Common myeloid progenitor, CD34-positive (primary cell): Measurements from ENCODE around the gene MT1X.
"Not testable (repeated sequence)": the region's sequence is repeated elsewhere in the genome, so short reads cannot be mapped to it uniquely, and the experiment has no call there.

Experiments used
- CTCF ChIA-PET: fragments of 350-600 bp; sonication (Branson Sonifier 250); formaldehyde crosslinking; loops from one replicate; lab custom pipeline; 2021; ENCODE audit warnings: antibody characterized with exemption; lab: Charles Lee
- POLR2A ChIA-PET: fragments of 350-600 bp; sonication (Branson Sonifier 250); formaldehyde crosslinking; loops from one replicate; lab custom pipeline; 2021; ENCODE audit warnings: antibody characterized with exemption; lab: Charles Lee
- DNase-seq, 3 donors: peaks; one replicate each; pipeline versions ENCODE4 v3.0.0 to v3.0.0-alpha.2; 2013
- H3K27ac ChIP-seq, 2 experiments: 1 replicate in 1 of 2; 2 replicates in 1 of 2; pipeline ENCODE4 v1.7.0; 2013; ENCODE audit warnings: inconsistent platforms in 2 of 2, low read length in 2 of 2, mild to moderate bottlenecking in 2 of 2, low read depth in 1 of 2, moderate library complexity in 1 of 2; ENCODE audit not compliant: severe bottlenecking in 2 of 2, insufficient read depth in 1 of 2, poor library complexity in 1 of 2
- H3K27me3 ChIP-seq, 5 experiments: replicated peaks in 2 of 5; 1 replicate in 3 of 5; 2 replicates in 2 of 5; pipeline versions ENCODE4 v1.6.1 to v1.7.0; 2013; ENCODE audit warnings: low read length in 4 of 5, mild to moderate bottlenecking in 2 of 5, moderate library complexity in 2 of 5, inconsistent platforms in 1 of 5; ENCODE audit not compliant: insufficient read depth in 5 of 5, control insufficient read depth in 4 of 5
- H3K36me3 ChIP-seq, 4 experiments: 1 replicate in 2 of 4; 2 replicates in 2 of 4; pipeline versions ENCODE4 v1.6.1 to v1.7.0; 2013; ENCODE audit warnings: low read length in 3 of 4, control low read depth in 1 of 4, mild to moderate bottlenecking in 1 of 4; ENCODE audit not compliant: control insufficient read depth in 4 of 4, insufficient read depth in 4 of 4
- H3K4me1 ChIP-seq, 4 experiments: 1 replicate in 3 of 4; 2 replicates in 1 of 4; pipeline versions ENCODE4 v1.6.1 to v1.7.1; 2013; ENCODE audit warnings: low read length in 3 of 4, mild to moderate bottlenecking in 3 of 4, control low read depth in 1 of 4, inconsistent platforms in 1 of 4, moderate library complexity in 1 of 4; ENCODE audit not compliant: control insufficient read depth in 4 of 4, insufficient read depth in 4 of 4; ENCODE audit errors: control extremely low read depth in 1 of 4
- H3K4me3 ChIP-seq, 7 experiments: 1 replicate in 4 of 7; 2 replicates in 3 of 7; pipeline versions ENCODE4 v1.5.1 to v1.7.0; 2013; ENCODE audit warnings: mild to moderate bottlenecking in 7 of 7, low read length in 6 of 7, moderate library complexity in 6 of 7, inconsistent platforms in 2 of 7, low read depth in 2 of 7, control low read depth in 1 of 7; ENCODE audit not compliant: insufficient read depth in 4 of 7, control insufficient read depth in 1 of 7; ENCODE audit errors: extremely low read depth in 1 of 7
- H3K9me3 ChIP-seq, 5 experiments: 1 replicate in 4 of 5; 2 replicates in 1 of 5; pipeline versions ENCODE4 v1.6.1 to v1.7.1; 2013; ENCODE audit warnings: low read length in 4 of 5, mild to moderate bottlenecking in 2 of 5, inconsistent platforms in 1 of 5, low read depth in 1 of 5, moderate library complexity in 1 of 5; ENCODE audit not compliant: control insufficient read depth in 4 of 5, insufficient read depth in 2 of 5; ENCODE audit errors: control extremely low read depth in 1 of 5
- WGBS: methylation state at CpG from one replicate; pipeline ENCODE4 v1.1.5; 2013; ENCODE audit not compliant: insufficient coverage; 5-methylcytosine and 5-hydroxymethylcytosine counted together

The MT1X gene

DNA sequence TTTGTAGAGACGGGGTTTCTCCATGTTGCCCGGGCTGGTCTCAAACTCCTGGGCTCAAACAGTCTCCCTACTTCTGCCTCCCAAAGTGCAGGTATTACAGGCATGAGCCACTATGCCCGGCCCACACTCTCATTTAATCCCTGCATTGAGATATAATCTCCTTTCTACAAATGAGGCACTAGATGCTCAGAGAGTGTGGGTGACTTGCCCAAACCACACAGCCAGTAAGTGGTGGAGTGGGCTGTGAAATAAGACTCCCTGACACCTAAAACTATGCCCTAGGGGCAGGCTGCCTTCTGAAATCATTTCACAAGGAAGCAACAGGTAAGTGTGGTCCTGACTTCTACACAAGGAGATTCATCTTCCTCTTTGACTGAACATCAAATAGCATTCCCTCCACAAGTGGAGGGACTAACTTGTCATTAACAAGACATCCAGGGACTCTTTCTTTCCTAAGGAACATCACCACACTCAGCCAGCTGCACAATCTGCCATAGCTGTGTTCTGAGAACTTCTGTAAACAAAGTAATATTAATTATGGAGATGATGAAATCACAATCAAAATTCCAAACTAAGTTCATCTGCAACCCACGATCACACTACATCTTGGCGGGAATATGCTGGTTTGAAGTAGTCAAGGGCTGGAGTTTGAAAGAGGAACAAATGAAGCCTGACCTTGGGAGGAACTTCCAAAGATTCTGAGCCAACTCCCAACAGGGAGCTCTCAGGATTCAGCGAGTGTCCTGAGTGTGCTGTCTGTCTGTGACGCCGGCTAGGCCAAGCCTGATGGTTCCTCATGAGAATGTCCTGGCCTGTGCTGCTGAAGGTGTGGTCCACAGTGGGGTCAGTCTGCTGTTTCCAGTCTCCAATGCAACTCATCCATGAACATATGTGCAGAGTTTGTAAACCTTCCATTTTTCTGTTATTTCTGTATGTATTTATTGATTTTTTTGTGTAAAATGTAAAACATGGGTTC is 16.7 kb upstream of the MT1X start:
- Histone ChIP-seq H3K4me1 (peaks cover 0 to 26% (median 10%) of the 10 kb centered on the region in 4 experiments), H3K27me3 (peaks cover 14 to 100% (median 69%) of the 10 kb centered on the region in 5 experiments)
- H3K27ac ChIP-seq, CTCF ChIA-PET, H3K36me3 ChIP-seq, POLR2A ChIA-PET, H3K9me3 ChIP-seq, H3K4me3 ChIP-seq, DNase-seq: not testable (repeated sequence)
- 100% methylated on average over 2 of the region's 8 CpGs for WGBS

DNA sequence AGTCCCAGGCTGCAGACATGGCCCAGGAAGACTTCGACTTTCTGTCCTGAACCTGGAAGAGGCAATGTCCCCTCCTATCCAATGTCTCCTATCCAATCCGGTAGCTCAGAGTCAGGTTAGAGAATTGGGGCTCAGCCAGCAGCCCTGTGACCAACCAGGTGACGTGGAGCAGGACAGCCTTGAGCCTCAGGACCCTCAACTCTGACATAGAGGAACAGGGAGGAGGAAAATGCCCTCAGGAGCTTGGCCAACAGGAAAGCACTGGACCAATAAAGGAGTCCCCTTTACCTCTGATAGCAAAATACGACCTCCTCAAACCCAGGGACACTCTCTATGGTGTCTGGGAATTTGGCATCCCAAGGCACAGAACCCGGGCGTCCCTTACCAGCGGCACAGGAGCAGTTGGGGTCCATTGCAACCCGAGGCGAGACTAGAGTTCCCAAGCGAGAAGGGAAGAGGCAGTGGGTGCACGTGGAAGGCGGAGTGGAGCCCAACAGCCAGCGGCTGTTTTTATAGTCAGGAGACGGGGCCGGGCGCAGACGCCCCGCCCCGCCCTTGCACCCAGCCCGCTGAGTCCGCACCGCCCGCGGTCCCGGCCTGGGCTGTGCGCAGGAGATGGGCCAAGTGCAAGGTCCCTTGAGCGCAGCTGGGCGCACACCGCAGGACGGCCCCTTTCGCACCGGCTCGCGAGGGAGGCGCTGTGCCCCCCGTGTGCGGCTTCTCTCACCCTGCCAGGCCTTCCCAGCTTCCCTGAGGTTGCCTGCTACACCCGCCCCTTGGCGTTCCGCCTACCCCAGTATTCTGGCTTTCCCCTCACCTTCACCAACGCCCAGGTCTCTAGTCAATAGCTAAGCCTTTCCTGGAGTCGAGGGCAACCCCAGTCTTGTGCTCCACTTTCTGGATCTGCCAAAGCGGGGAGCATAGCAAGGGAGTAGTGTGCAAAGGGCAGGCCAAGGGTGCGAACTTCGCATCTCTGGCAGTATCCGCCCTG is 14.4 kb upstream of the MT1X start, which contains the start of gene MT1G:
TSS of gene MT1G (minus strand) at position 485 of the 991 bp plus-strand sequence. CDS start at position 413, 72 bp downstream.
- Histone ChIP-seq H3K4me1 (peaks cover 0 to 20% (median 7%) of the 10 kb centered on the region in 4 experiments), H3K27ac (no peak within 1 kb of the TSS), H3K27me3 (peaks cover 16 to 100% (median 55%) of the 10 kb centered on the region in 5 experiments), H3K9me3 (no peaks in the 10 kb centered on the region), H3K4me3 (peak within 1 kb of the TSS in 3 of 7 experiments; percentile 23 to 32 (median 28)), H3K36me3 (no peaks in the 10 kb centered on the region)
- ChIA-PET POLR2A (no interaction called here), CTCF (interaction anchor here (1.1 to 7.2 kb wide), 3 partner anchors 15 to 96 kb away, joined by 3 to 42 read pairs (median 6); partner anchors contain the start of gene MT1X)
- WGBS: 10% methylated on average over 34 of the region's 46 CpGs
- DNase-seq: peak in 2 of 3 donors; percentile 51 to 60

- no peaks in the 10 kb centered on the region for H3K36me3 ChIP-seq
- H3K9me3 ChIP-seq: no peaks in the 10 kb centered on the region
- CTCF ChIA-PET: interaction anchor here (0.6 to 7.2 kb wide), 3 partner anchors 13 to 33 kb away, joined by 3 to 42 read pairs (median 6); partner anchors contain the start of gene MT1X
- 13% methylated on average over 36 of the region's 38 CpGs for WGBS
- DNase-seq: peak in 1 of 3 donors; percentile 19
- POLR2A ChIA-PET: no interaction called here
- H3K4me3 ChIP-seq: peak within 1 kb of the TSS in 1 of 7 experiments; percentile 4
- peaks cover 0 to 18% (median 5%) of the 10 kb centered on the region in 4 experiments for H3K4me1 ChIP-seq
- no peak within 1 kb of the TSS for H3K27ac ChIP-seq
- peaks cover 13 to 96% (median 52%) of the 10 kb centered on the region in 5 experiments for H3K27me3 ChIP-seq
Observed at GRCh38 chr16:56669005-56669839, 13.0 kb upstream of the MT1X start, which contains the start of gene MT1H. Gene MT1H (plus strand): TSS chr16:56669814. CDS start chr16:56669885, 71 bp downstream.

GRCh38 chr16:56669840-56670619 is 12.2 kb upstream of the MT1X start:
- peaks cover 0 to 18% (median 5%) of the 10 kb centered on the region in 4 experiments for H3K4me1 ChIP-seq
- H3K9me3 ChIP-seq: no peaks in the 10 kb centered on the region
- H3K27ac ChIP-seq: no peak overlapping the region
- DNase-seq: no peak
- no peaks in the 10 kb centered on the region for H3K36me3 ChIP-seq
- ChIA-PET POLR2A (no interaction called here), CTCF (interaction anchor here (0.6 to 7.2 kb wide), 4 partner anchors 8 to 32 kb away, joined by 3 to 42 read pairs (median 3); no protein-coding TSS in a partner anchor)
- peak overlapping the region in 1 of 7 experiments; percentile 4 for H3K4me3 ChIP-seq
- peaks cover 8 to 92% (median 46%) of the 10 kb centered on the region in 5 experiments for H3K27me3 ChIP-seq
- WGBS: 17% methylated on average over 13 of the region's 19 CpGs

GRCh38 chr16:56670620-56670934 is 11.7 kb upstream of the MT1X start:
- Histone ChIP-seq H3K27me3 (peaks cover 8 to 92% (median 48%) of the 10 kb centered on the region in 5 experiments), H3K27ac (no peak overlapping the region), H3K9me3 (no peaks in the 10 kb centered on the region), H3K4me1 (peaks cover 0 to 19% (median 6%) of the 10 kb centered on the region in 4 experiments), H3K36me3 (no peaks in the 10 kb centered on the region), H3K4me3 (no peak overlapping the region)
- DNase-seq: no peak
- WGBS: 71% methylated on average over 2 of the region's 2 CpGs
- CTCF ChIA-PET: interaction anchor here (1.0 to 7.2 kb wide), 4 partner anchors 9 to 32 kb away, joined by 3 to 42 read pairs (median 4); partner anchors contain the start of gene MT1X
- POLR2A ChIA-PET: interaction anchor here (0.6 kb wide), 1 partner anchor 68 kb away, joined by 3 read pairs; no protein-coding TSS in a partner anchor
